Activated CD4-positive, CD25-positive, alpha-beta regulatory T cell (primary cell): Measurements from ENCODE around the gene ERG.

Experiments
- DNase-seq, 4 experiments: peaks; one replicate each; lab custom pipeline; 2025; lab: John Stamatoyannopoulos, UW

The ERG gene

GRCh38 chr21:38472412-38473108 lies 25.7 kb downstream of the ERG start:
- no peak for DNase-seq

DNA sequence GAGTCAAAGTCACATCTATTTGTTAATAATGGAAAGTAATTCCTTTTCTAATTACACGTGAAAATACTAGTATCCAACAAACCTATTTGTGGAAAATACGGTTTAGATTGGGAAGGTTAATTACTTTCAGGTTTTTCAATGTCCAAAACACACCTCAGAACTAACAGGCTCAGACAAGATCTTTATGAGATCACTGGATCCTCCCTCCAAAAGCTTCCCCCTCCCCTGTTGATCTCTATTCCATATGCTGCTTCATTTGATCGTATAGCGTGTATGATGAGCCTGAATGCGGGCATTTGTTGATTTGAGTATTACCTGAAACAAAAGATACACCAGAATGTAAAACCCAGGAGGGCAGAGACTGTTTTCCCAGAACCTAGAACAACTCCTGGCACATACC lies 26.5 kb downstream of the ERG start:
- DNase-seq: no peak

- no peak for DNase-seq
These were observed 27.5 kb downstream of the ERG start for GRCh38 chr21:38470755-38471154.

DNA sequence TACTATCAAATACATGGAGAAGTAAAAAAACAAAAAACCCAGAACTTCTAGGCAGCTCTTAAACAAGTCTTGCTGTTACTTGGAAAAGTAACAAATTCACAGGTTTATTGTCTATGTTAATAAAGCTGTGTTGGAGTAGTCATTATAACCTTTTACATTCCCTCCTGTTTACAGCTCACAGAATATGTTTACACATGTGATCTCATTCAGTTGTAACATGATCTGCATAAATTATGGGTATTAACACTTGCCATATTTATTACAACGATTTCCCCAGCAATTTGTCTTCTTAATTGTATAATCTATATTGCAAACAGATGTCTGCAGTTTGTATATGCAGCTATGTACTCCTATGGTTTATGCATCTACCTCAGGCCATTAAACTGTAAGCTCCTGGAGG lies 28.6 kb downstream of the ERG start:
- DNase-seq: no peak

DNA sequence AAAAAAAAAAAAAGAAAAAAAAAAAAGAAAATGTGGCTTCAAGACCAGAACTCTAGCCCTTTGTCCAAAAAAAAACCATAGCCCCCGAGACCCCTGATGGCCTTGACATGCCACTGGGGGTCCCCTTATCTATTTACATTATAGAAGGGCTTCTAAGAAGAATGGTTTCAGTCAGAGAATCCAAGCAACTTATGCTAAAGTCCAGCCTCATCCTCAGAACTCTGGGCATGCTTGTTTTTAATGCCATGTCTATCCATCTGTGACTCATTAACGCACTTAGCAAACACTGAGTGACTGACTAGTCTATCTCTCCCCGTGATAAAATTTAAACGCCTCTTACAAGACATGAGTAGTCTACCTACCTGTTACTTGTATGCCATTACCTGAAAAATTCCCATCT lies 29.3 kb downstream of the ERG start:
- no peak for DNase-seq

DNA sequence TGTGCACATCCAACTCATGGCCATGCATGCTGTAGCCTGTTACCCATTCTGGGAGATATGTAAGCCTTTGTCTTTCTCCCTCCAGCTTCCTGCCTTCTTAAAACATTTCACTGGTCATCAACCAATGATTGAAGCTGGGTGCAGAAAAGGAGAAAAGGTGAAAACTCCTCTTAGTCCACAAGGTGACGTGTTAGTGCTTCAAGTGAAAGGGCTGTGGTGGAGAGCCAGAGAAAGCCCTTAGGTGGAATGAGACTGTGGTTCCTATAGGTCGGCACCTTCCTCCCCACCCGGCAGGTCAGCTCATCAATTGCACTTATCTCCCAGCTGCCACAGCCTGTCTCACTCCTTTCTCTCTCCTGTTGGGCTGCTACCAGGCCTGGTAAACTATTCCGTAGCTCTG lies 30.4 kb downstream of the ERG start:
- DNase-seq: no peak

- no peak for DNase-seq
These were observed 30.9 kb downstream of the ERG start for GRCh38 chr21:38467374-38467773.

- no peak for DNase-seq
These were observed 38.0 kb downstream of the ERG start for GRCh38 chr21:38460171-38460742.

GRCh38 chr21:38459490-38459889 lies 38.8 kb downstream of the ERG start:
- no peak for DNase-seq

DNA sequence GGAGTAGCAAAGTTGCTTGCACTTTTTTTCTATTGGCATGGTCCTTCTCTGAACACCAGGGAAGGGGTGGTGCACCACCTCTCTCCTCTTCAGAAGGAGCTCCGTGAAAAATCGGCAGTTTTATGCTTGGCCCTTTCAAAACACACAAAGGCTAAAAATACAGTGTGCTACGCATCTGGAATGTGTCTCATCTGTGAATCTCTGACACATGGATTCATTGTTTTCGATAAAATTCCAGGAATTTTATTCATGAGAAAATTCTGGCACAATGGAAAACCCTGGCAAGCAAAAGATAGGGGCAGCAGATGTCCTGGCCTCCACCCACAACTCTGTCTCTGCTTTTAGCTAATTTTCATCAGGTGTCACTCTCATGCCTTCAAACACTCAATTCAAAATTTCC lies 42.9 kb downstream of the ERG start:
- DNase-seq: no peak

- DNase-seq: no peak
These were observed 43.6 kb downstream of the ERG start for GRCh38 chr21:38454702-38455101.

DNA sequence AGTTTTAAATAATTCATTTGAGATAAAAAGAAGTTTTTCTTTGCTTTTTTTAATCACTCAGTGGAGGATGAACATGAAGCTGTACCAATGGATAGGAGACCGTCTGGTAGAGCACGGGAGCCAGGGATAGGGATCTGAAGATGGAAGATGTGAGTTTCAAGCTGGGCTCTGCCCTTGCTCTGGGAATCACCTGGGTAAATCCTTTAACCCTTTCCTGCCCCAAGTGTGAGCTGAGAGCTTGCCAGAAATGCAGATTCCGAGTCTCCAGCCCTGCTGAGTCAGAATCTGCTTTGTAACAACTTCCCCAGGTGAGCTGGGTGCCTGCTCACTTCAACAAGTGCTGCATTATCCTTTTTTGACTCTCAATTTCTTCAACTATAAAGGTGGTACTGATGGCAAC lies 44.1 kb downstream of the ERG start:
- DNase-seq: no peak

DNA sequence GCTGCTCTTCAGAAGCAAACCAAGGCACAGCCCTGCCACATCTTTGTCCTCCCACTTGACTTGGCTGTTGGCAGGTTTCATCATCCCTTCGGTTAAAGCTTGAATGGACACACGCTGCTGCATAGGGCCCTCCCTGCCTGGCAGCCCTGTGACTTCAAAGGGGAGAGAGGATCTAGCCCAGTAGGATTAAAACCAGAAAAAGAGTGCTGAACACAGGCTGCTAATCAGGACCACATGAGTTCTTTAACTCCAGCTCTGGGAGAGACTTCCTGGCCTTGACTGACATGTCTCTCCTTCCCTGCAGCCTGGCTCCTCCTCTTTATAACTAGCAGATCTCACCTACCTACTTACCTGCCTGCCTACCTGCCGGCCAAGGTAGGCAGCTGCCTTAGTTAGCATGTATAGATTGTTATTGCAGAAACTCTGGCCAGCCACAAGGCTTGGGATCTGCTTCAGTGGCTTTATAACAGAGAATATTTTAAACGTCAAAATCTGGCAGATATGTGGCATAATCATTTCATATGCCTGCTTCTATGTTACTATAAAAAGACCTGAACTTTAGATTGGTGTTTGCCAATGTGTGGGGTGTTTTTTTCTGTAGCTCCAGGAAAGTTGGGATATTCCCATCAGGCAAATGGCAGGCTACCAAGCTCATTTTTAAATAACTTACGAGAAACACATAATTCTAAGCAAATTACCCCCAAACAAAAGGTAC lies 49.4 kb downstream of the ERG start:
- no peak for DNase-seq

DNA sequence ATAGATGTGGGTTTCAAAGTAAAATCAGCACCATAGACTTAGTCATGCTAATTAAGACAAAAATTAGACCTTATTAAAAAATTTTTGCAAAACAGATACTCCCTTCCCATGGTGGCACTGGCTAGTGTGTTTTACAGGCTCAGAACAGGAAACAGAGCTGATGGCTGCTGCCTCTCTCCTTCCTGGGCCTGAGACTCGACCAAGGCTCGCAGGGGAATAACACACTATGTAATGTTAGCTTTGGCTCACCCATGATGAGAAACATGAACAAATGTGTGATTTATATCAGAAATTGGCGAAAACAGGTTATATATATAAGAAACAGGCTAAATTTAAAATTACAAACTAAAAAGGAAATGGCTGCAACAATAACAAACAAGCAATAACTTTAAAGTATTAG lies 50.7 kb downstream of the ERG start:
- no peak for DNase-seq

DNA sequence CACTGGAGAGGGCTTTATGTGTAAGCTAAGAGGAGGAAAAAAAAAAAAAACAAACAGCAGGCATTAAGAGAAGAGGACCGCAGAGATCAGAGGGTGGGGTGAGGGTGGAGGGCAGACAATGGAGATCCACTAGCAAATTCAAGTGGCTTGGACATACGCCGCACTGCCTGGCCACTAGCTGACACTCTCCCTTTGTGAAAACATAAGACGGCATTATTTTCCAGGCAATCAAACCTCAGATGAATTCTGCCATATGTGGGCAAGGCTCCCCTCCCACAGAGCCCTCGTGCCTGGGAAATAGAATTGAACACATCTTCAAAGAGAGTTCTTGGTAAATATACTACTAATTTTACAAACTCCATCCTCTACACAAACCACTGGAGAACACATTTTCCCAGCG lies 53.6 kb downstream of the ERG start:
- no peak for DNase-seq

GRCh38 chr21:38443110-38443509 lies 55.2 kb downstream of the ERG start:
- no peak for DNase-seq

- DNase-seq: no peak
These were observed 57.1 kb downstream of the ERG start for GRCh38 chr21:38441153-38441552.

GRCh38 chr21:38440746-38441145 lies 57.5 kb downstream of the ERG start:
- no peak for DNase-seq

GRCh38 chr21:38439957-38440356 lies 58.3 kb downstream of the ERG start:
- no peak for DNase-seq

GRCh38 chr21:38439426-38439825 lies 58.9 kb downstream of the ERG start:
- DNase-seq: no peak

DNA sequence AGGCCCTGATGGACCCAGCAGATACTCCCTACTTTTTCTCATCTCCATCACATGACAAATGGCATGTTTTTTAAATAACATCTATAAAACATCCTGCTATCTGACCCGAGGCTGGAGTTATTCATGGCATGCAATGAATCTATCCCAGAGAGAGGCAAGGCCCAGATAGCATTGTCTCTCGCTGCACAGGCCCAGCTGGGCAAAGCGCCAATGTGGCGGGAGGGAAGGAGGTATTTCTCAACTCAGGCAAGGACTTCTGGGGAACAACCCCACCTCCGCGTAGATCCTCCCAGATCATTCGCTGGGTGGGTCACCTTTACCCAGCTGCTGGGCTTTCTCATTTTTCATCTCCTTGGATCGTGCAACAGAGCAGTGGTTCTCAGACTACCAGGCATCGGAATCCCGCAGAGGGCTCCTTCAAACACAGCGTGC lies 59.8 kb downstream of the ERG start:
- no peak for DNase-seq

DNA sequence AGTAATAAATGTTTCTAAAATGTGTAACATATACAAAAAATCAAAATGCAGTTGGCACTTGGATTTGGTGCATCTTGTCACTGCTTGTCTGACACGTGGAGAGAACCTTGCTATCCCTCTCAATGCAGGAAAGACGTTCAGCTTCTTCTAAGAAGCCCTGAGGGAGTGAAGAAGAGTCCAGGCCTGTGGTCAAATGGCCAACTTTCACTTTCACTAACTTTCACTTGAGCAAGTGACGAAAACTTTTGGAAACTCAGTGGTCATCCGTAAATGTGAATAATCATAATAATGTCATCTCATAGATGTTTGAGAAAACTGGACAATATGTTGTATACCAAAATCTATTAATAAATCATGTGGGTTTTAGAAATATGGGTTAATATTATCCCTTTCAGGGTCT lies 61.9 kb downstream of the ERG start:
- DNase-seq: no peak

DNA sequence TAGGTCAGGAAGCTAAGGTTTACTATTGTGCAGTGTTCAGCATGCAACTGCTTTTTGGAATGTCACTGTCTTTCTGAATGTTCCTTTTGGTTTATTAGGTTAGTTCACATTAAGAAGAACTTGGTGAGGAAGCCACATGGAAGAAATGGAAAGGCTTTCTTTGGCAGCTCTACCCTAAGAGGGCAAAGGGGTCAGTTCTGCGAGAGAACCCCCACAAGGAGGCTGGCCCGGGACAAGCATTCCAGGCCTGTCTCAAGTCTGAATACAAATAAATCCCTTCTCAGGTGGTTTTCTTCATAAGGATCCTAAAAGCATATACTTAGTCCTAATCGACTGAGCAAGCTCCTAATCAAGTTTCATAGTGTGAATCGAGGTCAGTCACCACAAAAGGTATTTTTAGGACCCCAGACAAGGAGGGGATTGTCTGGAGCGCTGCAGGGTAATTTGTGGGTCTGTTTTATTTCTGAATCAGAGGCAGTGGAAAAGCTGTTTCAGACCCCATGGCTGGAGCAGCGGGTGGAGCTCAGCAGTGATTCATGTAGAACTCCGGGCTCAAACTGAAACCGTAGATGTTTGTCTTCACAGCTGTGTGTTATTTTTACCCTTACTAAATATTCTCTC lies 63.3 kb downstream of the ERG start:
- no peak for DNase-seq
